Erythroblast (primary cell): ENCODE measurements around the gene VPS13C.

Source experiments
- GATA1 ChIP-seq: IDR thresholded peaks from 2 replicates; pipeline ENCODE4 v1.6.1; 2011; ENCODE audit warnings: low read depth, mild to moderate bottlenecking, control low read depth, low read length, moderate library complexity
- POLR2A ChIP-seq: IDR thresholded peaks from 2 replicates; pipeline ENCODE4 v1.6.1; 2011; ENCODE audit warnings: mild to moderate bottlenecking, low read length

DNA sequence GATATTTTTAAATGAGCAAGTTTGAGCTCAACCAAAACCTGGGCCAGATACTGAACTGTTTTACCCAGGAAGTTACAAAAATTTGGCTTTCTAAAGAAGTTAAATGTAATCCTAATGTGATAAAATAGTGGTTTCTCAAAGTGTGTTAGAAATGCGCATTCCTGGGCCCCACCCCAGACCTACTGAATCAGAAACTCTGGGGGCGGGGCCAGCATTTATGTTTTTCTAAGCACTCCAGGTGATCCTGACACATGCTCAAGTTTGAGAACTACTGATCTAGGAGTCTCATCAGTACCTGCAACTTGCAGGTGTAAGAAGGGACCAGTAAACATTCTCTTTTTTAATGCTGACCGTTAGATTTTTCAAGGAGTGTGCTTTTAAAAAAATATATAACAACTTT is 190.6 kb downstream of the VPS13C start:
- TF ChIP-seq POLR2A (no peak), GATA1 (no peak)
